GM18868 (cell line): Measurements from ENCODE around the gene ZNF143.
"Not testable (repeated sequence)": the region's sequence is repeated elsewhere in the genome, so short reads cannot be mapped to it uniquely, and the experiment has no call there.

Source experiments
- ATAC-seq: cut with Tn5 transposase; IDR thresholded peaks from one replicate; pipeline ENCODE4 v1.9.1; 2021; ENCODE audit warnings: mild to moderate bottlenecking, moderate library complexity; ENCODE audit not compliant: unreplicated experiment

Gene ZNF143

GRCh38 chr11:9535189-9535781, 74.5 kb downstream of the ZNF143 start:
- no peak for ATAC-seq

GRCh38 chr11:9538548-9538947, 77.7 kb downstream of the ZNF143 start:
- no peak for ATAC-seq

- not testable (repeated sequence) for ATAC-seq
Observed at GRCh38 chr11:9549216-9549615, 88.4 kb downstream of the ZNF143 start.

- ATAC-seq = no peak
Observed at GRCh38 chr11:9550191-9550628, 89.4 kb downstream of the ZNF143 start.

- no peak for ATAC-seq
Observed at GRCh38 chr11:9561279-9561982, 100.6 kb downstream of the ZNF143 start.

- ATAC-seq = no peak
Observed at GRCh38 chr11:9562716-9563115, 101.9 kb downstream of the ZNF143 start.

GRCh38 chr11:9563196-9563730, 102.5 kb downstream of the ZNF143 start:
- ATAC-seq = no peak

- peak; percentile 95 for ATAC-seq
Observed at GRCh38 chr11:9565822-9566560, 105.2 kb downstream of the ZNF143 start.

- ATAC-seq = no peak
Observed at GRCh38 chr11:9566561-9567063, 105.8 kb downstream of the ZNF143 start.

- no peak for ATAC-seq
Observed at GRCh38 chr11:9567401-9567800, 106.6 kb downstream of the ZNF143 start.

- no peak for ATAC-seq
Observed at GRCh38 chr11:9568161-9568853, 107.5 kb downstream of the ZNF143 start.

GRCh38 chr11:9568854-9569587, 108.2 kb downstream of the ZNF143 start:
- no peak for ATAC-seq

GRCh38 chr11:9569588-9570164, 108.9 kb downstream of the ZNF143 start:
- no peak for ATAC-seq

- ATAC-seq = no peak
Observed at GRCh38 chr11:9570313-9571025, 109.7 kb downstream of the ZNF143 start.

- ATAC-seq = no peak
Observed at GRCh38 chr11:9571071-9571762, 110.4 kb downstream of the ZNF143 start.

GRCh38 chr11:9571763-9572115, 110.9 kb downstream of the ZNF143 start:
- no peak for ATAC-seq

GRCh38 chr11:9573052-9573774, 112.4 kb downstream of the ZNF143 start, which contains the start of gene WEE1:
Gene WEE1, plus strand, starts transcription at chr11:9573670. Its CDS starts 264 bp downstream, at chr11:9573934.
- peak; percentile 84 for ATAC-seq
